Keratinocyte (primary cell): ENCODE data around the gene NTSR1. TPM values are rescaled to one million over a fixed set of nuclear protein-coding genes. Genes with fewer than 3 reads are reported as not detected.

Source experiments
- DNase-seq: peaks from one replicate; pipeline ENCODE4 v3.0.0-alpha.2; 2011; ENCODE audit warnings: low read depth, missing footprints, low spot score
- FAIRE-seq: peaks from 2 replicates; lab custom pipeline; 2011; peaks lifted over from hg19 to GRCh38; lab: Jason Lieb, UNC
- H2AFZ ChIP-seq: 2 replicates; pipeline ENCODE4 v1.6.0; 2012; ENCODE audit warnings: low read length, control low read depth, inconsistent platforms; ENCODE audit not compliant: control insufficient read depth
- H3K27ac ChIP-seq: 2 replicates; pipeline ENCODE4 v1.5.1; 2011; ENCODE audit warnings: low read length; ENCODE audit not compliant: control insufficient read depth, insufficient read depth
- H3K27me3 ChIP-seq: 3 replicates; pipeline ENCODE4 v1.6.0; 2011; ENCODE audit warnings: low read length; ENCODE audit not compliant: control insufficient read depth, insufficient read depth; ENCODE audit errors: extremely low read depth
- H3K36me3 ChIP-seq, 2 experiments: 2 replicates in 1 of 2; 3 replicates in 1 of 2; pipeline ENCODE4 v1.5.1; 2011; ENCODE audit warnings: low read length in 2 of 2, mild to moderate bottlenecking in 1 of 2; ENCODE audit not compliant: control insufficient read depth in 2 of 2, insufficient read depth in 2 of 2; ENCODE audit errors: extremely low read depth in 1 of 2
- H3K4me1 ChIP-seq: 3 replicates; pipeline ENCODE4 v1.5.1; 2011; ENCODE audit warnings: low read length; ENCODE audit not compliant: control insufficient read depth, insufficient read depth; ENCODE audit errors: extremely low read depth
- H3K4me2 ChIP-seq: 3 replicates; pipeline ENCODE4 v1.6.0; 2011; ENCODE audit warnings: low read depth, low read length; ENCODE audit not compliant: control insufficient read depth, insufficient read depth; ENCODE audit errors: extremely low read depth
- H3K4me3 ChIP-seq, 3 experiments: fragments of 200-600 bp in 1 of 3; sonication (generic) in 1 of 3; 2 replicates in 2 of 3; 3 replicates in 1 of 3; pipeline ENCODE4 v1.5.1; 2011 to 2016; ENCODE audit warnings: low read length in 3 of 3, mild to moderate bottlenecking in 3 of 3, control low read depth in 2 of 3, inconsistent platforms in 1 of 3, low read depth in 1 of 3, mixed read lengths in 1 of 3, mixed run types in 1 of 3, moderate library complexity in 1 of 3; ENCODE audit not compliant: control insufficient read depth in 2 of 3, insufficient read depth in 2 of 3; ENCODE audit errors: extremely low read depth in 1 of 3
- H3K79me2 ChIP-seq: 2 replicates; pipeline ENCODE4 v1.6.0; 2012; ENCODE audit warnings: low read length; ENCODE audit not compliant: control insufficient read depth, insufficient read depth
- H3K9ac ChIP-seq: 3 replicates; pipeline ENCODE4 v1.6.0; 2011; ENCODE audit warnings: low read length; ENCODE audit not compliant: control insufficient read depth, insufficient read depth; ENCODE audit errors: extremely low read depth
- H3K9me1 ChIP-seq: 3 replicates; pipeline ENCODE4 v1.6.0; 2011; ENCODE audit warnings: low read length; ENCODE audit not compliant: control insufficient read depth, insufficient read depth; ENCODE audit errors: extremely low read depth
- H3K9me3 ChIP-seq: 2 replicates; pipeline ENCODE4 v1.5.1; 2012; ENCODE audit warnings: low read depth, low read length; ENCODE audit not compliant: control insufficient read depth
- H4K20me1 ChIP-seq: 3 replicates; pipeline ENCODE4 v1.6.0; 2011; ENCODE audit warnings: low read length; ENCODE audit not compliant: control insufficient read depth, insufficient read depth; ENCODE audit errors: extremely low read depth
- CTCF ChIP-seq, 3 experiments: IDR thresholded peaks in 1 of 3; conservative IDR thresholded peaks in 1 of 3; optimal IDR thresholded peaks in 1 of 3; 2 replicates in 2 of 3; 3 replicates in 1 of 3; pipeline versions ENCODE3 to v1.5.1; 2011; ENCODE audit warnings: low read length in 3 of 3, mild to moderate bottlenecking in 3 of 3, moderate library complexity in 2 of 3, control low read depth in 1 of 3, inconsistent platforms in 1 of 3; ENCODE audit not compliant: insufficient read depth in 2 of 3; ENCODE audit errors: extremely low read depth in 1 of 3
- EZH2 ChIP-seq: IDR thresholded peaks from one replicate; pipeline ENCODE4 v1.6.1; 2012; ENCODE audit warnings: inconsistent platforms, mild to moderate bottlenecking, low read length, moderate library complexity
- dilution Hi-C: fragments of 300-500 bp; cut with MboI; formaldehyde crosslinking; loops from one replicate; pipeline ENCODE4 v1.7.0; 2020; ENCODE audit warnings: low sequenced_read_pairs; ENCODE audit not compliant: extremely low pct_ligation_motif_present
- polyA plus RNA-seq, 5 experiments: library from polyadenylated mRNA; depleted of rRNA in 3 of 5; stranded (reverse) in 3 of 5; stranded (forward) in 1 of 5; unstranded in 1 of 5; fragments of >200 nt; gene quantifications; 1 replicate in 1 of 5; 2 replicates in 3 of 5; 3 replicates in 1 of 5; pipeline versions ENCODE4 v1.2.1 to v1.2.3, GENCODE V29; 2011 to 2012; ENCODE audit warnings: missing spikeins in 2 of 5, low read depth in 1 of 5, low replicate concordance in 1 of 5

The NTSR1 gene
- polyA plus RNA-seq, 1 donor (not counting 4 experiments of a cell fraction or from before 2014, with no cell fraction given), result 0.55 TPM

DNA sequence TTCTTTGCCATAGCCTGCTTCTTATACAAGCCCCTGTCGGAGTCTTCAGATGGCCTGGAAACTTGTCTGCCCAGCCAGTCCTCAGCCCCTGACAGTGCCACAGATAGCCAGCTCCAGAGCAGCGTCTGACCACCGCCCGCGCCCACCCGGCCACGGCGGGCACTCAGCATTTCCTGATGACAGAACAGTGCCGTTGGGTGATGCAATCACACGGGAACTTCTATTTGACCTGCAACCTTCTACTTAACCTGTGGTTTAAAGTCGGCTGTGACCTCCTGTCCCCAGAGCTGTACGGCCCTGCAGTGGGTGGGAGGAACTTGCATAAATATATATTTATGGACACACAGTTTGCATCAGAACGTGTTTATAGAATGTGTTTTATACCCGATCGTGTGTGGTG lies 36.9 kb upstream of the NTSR1 start:
- Histone ChIP-seq H3K4me1 (no peaks in the 10 kb centered on the region), H3K4me2 (no peak overlapping the region), H2AFZ (no peak overlapping the region), H4K20me1 (no peaks in the 10 kb centered on the region), H3K36me3 (no peaks in the 10 kb centered on the region), H3K27ac (no peak overlapping the region), H3K9me3 (no peaks in the 10 kb centered on the region), H3K9me1 (no peaks in the 10 kb centered on the region), H3K4me3 (no peak overlapping the region), H3K79me2 (no peaks in the 10 kb centered on the region), H3K27me3 (peaks cover 11% of the 10 kb centered on the region), H3K9ac (no peak overlapping the region)
- DNase-seq (no peak), FAIRE-seq (no peak)
- dilution Hi-C loops, result no loop called here
- TF ChIP-seq CTCF (optimal IDR thresholded peaks at IDR 0.05 in 1 of 3, IDR thresholded peaks at IDR 0.05 in 1 of 3, conservative IDR thresholded peaks at IDR 0.05 in 1 of 3; ENCODE audit: extremely low read depth in 1 of 3, insufficient read depth in 2 of 3, low read length in 3 of 3), result no peak
- TF ChIP-seq EZH2, result no peak

GRCh38 chr20:62674370-62674769 lies 34.3 kb upstream of the NTSR1 start:
- Histone ChIP-seq H3K9ac (no peak overlapping the region), H3K36me3 (no peaks in the 10 kb centered on the region), H3K9me3 (no peaks in the 10 kb centered on the region), H3K27me3 (peaks cover 26% of the 10 kb centered on the region), H3K27ac (no peak overlapping the region), H2AFZ (no peak overlapping the region), H3K4me1 (no peaks in the 10 kb centered on the region), H4K20me1 (no peaks in the 10 kb centered on the region), H3K4me2 (no peak overlapping the region), H3K9me1 (no peaks in the 10 kb centered on the region), H3K4me3 (no peak overlapping the region), H3K79me2 (no peaks in the 10 kb centered on the region)
- no peak for FAIRE-seq
- dilution Hi-C loops, result no loop called here
- TF ChIP-seq EZH2 (no peak), CTCF (optimal IDR thresholded peaks at IDR 0.05 in 1 of 3, IDR thresholded peaks at IDR 0.05 in 1 of 3, conservative IDR thresholded peaks at IDR 0.05 in 1 of 3; ENCODE audit: extremely low read depth in 1 of 3, insufficient read depth in 2 of 3, low read length in 3 of 3) (no peak)
- no peak for DNase-seq
